Measurements from ENCODE around the gene MST1.

MST1 gene

GRCh38 chr3:49689046-49689907 is at the start of gene MST1, which contains the start of gene RNF123:
TSS of gene MST1 (minus strand) at chr3:49689474. CDS start at chr3:49688691, 783 bp downstream.
TSS of gene RNF123 (plus strand) at chr3:49689557. CDS start at chr3:49691166, 1,609 bp downstream.
- DNase-seq (ENCODE audit: low spot score), result peak; percentile 87

GRCh38 chr3:49738067-49738713 is 48.9 kb upstream of the MST1 start:
- no peak for DNase-seq (ENCODE audit: low spot score)

GRCh38 chr3:49734752-49735151 is 45.5 kb upstream of the MST1 start:
- DNase-seq (ENCODE audit: low spot score), result no peak

DNA sequence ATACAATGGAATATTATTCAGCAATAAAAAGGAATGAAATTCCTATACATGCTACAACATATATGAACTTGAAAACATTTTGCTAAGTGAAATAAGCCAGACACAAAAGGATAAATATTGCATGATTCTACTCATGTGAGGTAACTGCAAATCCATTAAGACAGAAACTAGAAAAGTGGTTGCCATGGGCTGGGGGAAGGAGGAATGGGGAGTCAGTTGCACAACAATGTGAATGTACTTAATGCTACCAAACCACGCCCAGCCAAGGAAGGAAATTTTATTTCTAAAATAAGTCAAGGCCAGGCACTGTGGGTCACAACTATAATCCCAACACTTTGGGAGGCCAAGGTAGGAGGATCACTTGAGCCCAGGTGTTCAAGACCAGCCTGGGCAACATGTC is 44.3 kb upstream of the MST1 start:
- DNase-seq (ENCODE audit: low spot score), result no peak

DNA sequence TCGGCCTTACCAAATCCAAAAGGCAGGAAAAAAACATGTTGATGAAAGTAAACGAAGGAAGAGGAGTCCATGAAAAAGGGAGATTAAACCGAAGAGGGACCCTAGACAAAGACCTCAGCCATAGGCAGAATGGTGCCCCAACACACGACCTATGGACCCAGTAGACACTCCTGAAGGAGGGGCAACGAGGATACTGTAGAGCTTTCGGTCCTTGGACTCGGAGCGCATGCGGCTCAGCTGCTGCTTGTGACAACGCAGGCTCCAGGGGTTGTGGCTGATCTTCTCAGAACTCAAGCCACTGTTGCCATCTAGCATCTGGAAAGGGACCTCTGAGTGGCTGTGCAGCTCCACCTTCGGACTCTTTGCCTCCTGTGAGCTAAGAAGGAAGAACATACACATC is 43.3 kb upstream of the MST1 start:
- DNase-seq (ENCODE audit: low spot score), result no peak

DNA sequence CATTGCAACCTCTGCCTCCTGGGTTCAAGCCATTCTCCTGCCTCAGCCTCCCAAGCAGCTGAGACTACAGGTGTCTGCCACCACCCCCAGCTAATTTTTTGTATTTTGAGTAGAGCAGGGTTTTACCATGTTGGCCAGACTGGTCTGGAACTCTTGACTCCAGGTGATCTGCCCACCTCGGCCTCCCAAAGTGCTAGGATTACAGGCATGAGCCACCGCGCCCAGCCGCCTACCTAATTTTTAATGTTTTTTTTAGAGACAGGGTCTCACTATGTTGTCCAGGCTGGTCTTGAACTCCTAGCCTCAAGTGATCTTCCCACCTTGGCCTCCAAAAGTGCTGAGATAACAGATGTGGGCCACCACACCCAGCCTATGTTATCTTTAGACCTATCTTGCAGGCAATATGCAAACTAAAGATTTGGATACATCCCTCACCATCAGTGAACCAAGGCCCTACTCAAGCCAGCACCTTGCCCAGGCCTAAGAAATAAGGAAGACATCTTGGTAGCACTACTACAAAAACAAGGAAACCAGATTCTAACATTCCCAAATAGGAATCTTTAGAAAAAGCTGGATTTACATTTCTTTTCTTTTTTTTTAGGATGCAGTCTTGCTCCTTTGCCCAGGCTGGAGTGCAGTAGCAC is 40.8 kb upstream of the MST1 start:
- DNase-seq (ENCODE audit: low spot score), result no peak

DNA sequence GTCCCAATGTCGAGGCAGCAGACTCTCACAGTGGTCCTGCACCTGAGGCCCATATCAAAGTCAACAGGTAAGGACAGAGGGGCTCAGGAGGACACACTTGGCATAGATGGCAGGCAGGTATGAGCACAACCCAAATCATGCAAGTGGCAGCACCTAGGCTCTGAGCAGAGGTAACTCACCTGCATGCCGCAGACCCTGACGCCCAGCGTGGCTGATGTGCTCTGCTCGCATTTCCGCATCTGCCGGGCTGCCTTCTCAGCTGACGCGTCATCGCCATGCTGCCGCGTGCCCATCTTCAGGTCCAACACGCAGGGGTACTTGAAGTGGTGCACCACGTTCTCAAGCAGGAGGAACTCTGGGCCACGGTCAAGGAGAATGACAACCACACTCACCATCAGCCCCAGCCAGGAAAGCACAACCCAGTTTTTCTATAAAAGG is 38.7 kb upstream of the MST1 start:
- DNase-seq (ENCODE audit: low spot score), result no peak

DNA sequence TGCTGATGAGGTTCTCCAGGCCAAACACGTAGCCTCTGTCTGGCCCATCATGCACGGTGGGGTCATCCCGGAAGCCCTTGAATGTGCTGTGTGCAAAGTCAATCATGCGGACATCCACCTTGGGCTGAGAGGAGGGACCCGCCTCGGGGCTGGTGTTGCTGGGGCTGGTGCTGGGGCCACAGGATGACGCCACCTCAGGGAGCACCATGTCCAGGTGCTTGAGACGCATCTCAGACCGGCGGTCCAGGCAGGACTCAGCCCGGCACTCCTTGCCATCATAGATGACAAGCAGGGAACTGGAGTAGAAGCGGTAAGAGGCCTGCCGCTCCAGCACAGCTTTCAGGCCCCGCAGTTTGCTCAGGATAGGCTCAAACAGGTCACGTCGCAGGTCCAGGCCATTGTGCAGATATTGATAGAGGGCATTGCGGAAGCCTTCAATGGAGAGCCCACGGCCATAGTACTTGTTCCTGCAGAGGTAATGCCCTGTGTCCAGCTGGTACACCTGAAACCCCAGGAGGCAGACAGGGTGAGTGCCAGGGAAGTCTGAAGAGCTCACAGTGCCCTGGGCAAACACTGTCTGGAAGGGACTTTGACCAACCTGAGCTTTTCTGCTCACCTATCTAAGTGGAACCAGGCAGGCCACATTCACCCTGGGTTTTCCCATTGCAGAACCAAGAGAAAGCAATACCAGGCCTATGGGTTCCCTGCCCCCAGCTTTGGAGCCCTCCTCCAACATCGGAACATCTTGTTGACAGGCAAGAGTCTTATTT is 38.1 kb upstream of the MST1 start:
- no peak for DNase-seq (ENCODE audit: low spot score)

DNA sequence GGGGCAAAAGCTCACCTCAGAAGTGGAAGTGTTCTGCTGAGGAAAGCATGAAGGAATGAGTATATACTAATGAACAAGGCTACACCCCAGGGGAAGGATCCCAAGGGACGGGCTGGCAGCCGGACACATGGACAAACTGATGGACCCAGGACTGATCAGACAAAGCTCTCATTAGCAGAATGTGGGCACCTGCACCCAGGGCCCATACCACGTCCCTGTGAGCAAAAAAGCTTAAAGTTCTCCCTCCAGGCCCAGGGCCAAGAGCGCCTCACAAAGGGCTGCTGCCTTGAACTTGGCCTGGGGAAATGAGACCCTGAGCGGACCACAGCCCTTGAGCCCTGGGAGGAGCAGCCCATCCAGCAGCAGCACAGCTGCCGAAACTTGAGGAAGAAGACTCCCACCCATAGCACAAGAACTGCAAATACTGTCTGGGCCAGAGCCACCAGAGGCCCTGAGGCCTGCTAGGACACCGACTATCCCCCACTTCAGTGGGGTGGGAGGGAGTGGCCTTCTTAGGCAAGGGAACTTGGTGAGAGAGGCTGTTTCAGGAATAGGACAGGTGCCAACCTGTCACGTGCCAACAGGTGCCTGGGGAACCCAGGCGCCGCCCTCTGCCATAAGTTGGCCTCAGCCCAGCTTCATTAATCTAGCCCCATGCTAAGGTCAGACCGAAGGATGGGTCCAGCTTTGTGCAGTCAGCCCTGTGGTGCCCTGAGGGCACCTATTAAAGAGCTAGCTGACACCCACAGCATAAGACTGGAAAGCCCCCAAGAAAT is 36.8 kb upstream of the MST1 start:
- DNase-seq (ENCODE audit: low spot score), result no peak

- no peak for DNase-seq (ENCODE audit: low spot score)
These were observed 35.3 kb upstream of the MST1 start for GRCh38 chr3:49724586-49724985.

- peak; percentile 98 for DNase-seq (ENCODE audit: low spot score)
These were observed 34.6 kb upstream of the MST1 start, which contains the start of gene GMPPB for GRCh38 chr3:49723628-49724551. TSS of gene GMPPB (minus strand) at chr3:49723951. CDS start at chr3:49723726, 225 bp downstream.

GRCh38 chr3:49723296-49723627 is 34.0 kb upstream of the MST1 start:
- DNase-seq (ENCODE audit: low spot score), result peak; percentile 54

DNA sequence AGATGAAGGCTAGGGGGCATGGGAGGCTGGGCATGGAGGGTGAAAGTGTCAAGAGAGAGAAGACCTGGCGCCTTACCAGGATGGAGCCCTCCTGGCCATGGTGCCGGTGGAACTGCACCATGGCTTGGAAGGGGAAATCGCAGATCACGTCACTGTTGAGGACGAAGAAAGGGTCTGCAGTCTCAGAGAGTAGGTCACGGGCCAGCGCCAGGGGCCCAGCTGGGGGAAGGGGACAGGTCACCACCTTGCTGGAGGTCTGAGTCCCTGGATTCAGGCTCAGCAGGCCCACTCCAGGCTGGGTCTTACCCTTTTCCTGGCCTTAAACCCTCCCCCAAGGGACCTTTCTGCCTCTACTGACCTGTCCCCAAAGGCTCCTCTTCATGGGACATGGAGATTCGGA is 33.6 kb upstream of the MST1 start:
- no peak for DNase-seq (ENCODE audit: low spot score)

GRCh38 chr3:49721896-49722781 is 32.9 kb upstream of the MST1 start:
- DNase-seq (ENCODE audit: low spot score), result no peak

- no peak for DNase-seq (ENCODE audit: low spot score)
These were observed 32.3 kb upstream of the MST1 start for GRCh38 chr3:49721596-49721895.

- DNase-seq (ENCODE audit: low spot score), result no peak
These were observed 31.8 kb upstream of the MST1 start for GRCh38 chr3:49720855-49721595.

DNA sequence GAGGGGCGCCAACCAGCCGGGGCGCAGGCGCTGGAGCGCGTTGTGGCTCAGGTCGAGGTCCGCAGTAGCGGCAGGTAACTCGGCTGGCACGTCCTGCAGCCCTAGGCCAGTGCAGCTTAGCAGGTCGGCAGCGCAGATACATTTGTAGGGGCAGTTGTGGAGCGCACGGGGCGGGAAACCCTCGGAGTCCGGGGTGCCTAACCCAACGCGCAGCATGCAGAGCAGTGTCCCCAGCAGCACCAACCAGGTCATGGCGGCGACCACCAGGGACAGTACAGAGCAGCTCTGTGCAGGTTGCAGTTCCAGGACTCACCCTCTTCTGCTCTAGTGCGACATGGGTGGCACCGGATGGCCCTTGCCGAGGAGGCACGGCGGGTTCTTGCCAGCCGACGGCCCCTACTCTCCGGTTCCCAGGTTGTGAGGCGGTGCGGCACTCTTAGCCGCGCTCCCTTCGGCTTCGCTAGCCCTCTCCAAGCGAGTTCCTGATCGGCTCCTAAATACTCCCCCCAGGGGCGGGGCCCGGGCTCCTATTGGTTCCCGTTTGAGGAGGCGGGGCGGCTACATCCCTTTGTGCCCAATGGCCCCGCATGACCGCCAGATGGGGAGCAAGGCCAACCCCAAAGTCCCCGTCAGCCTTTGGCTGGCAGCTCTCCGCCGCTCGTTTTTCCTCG is 30.1 kb upstream of the MST1 start, which contains the start of gene AMIGO3:
AMIGO3 (minus strand) TSS at position 471 of the 671 bp plus-strand sequence; CDS start at position 252, 219 bp downstream.
- peak; percentile 94 for DNase-seq (ENCODE audit: low spot score)

- no peak for DNase-seq (ENCODE audit: low spot score)
These were observed 29.6 kb upstream of the MST1 start for GRCh38 chr3:49718858-49719213.
